ENCODE data around the gene SYCP2. TPM values are rescaled to one million over a fixed set of nuclear protein-coding genes. Genes with fewer than 3 reads are reported as not detected.

The SYCP2 gene
- total and polyA plus RNA-seq, 2 donors (not counting 1 experiment from before 2014, with no cell fraction given): 0.77 to 1.2 TPM

DNA sequence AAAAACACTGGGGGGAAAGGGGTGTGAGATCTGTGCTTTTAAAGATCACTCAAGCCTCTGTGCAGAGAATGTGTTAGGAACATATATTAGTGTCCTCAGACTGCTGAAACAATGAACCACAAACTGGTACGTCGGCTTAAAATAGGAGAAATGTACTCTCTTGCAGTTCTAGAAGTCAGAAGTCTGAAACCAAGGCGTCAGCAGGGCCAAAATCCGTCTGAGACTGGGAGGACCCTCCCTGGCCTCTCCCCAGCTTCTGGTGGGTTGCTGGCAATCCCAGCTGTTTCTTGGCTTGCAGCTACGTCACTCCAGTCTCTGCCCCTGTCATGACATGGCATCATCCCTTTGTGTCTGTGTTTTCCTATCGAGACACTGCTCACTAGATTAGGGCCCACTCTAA lies 28.7 kb upstream of the SYCP2 start:
- TF ChIP-seq EZH2 (IDR thresholded peaks at IDR 0.05; ENCODE audit: low read length, missing control alignments) (no peak), CTCF (conservative IDR thresholded peaks at IDR 0.05 in 1 of 2, IDR thresholded peaks at IDR 0.05 in 1 of 2; ENCODE audit: low read depth in 1 of 2, low read length in 2 of 2) (no peak)
- no peaks in the 10 kb centered on the region for H3K27me3 ChIP-seq (ENCODE audit: control insufficient read depth, insufficient read depth, low read length)
- H3K79me2 ChIP-seq (ENCODE audit: control insufficient read depth, insufficient read depth, low read length): no peaks in the 10 kb centered on the region
- H3K4me2 ChIP-seq (ENCODE audit: extremely low read depth, insufficient read depth, low read length): no peak overlapping the region
- H3K9me3 ChIP-seq (ENCODE audit: control insufficient read depth, insufficient read depth, low read depth, low read length): no peaks in the 10 kb centered on the region
- H3K27ac ChIP-seq (ENCODE audit: insufficient read depth, low read length): no peak overlapping the region
- no peak for DNase-seq (ENCODE audit: low read depth in 2 of 2)
- no peak overlapping the region for H3K9ac ChIP-seq (ENCODE audit: insufficient read depth, low read length)
- no peak overlapping the region for H2AFZ ChIP-seq (ENCODE audit: low read length)
- no peaks in the 10 kb centered on the region for H3K36me3 ChIP-seq (ENCODE audit: control insufficient read depth, insufficient read depth, low read length)
- no peak overlapping the region for H3K4me3 ChIP-seq (replicated peaks in 1 of 4; ENCODE audit: control extremely low read depth in 1 of 4, insufficient read depth in 1 of 4, low read depth in 3 of 4, low read length in 4 of 4)
- no peaks in the 10 kb centered on the region for H3K4me1 ChIP-seq (ENCODE audit: control insufficient read depth, extremely low read depth, insufficient read depth, low read length)
- H4K20me1 ChIP-seq (ENCODE audit: control insufficient read depth, extremely low read depth, insufficient read depth, low read length): no peaks in the 10 kb centered on the region

DNA sequence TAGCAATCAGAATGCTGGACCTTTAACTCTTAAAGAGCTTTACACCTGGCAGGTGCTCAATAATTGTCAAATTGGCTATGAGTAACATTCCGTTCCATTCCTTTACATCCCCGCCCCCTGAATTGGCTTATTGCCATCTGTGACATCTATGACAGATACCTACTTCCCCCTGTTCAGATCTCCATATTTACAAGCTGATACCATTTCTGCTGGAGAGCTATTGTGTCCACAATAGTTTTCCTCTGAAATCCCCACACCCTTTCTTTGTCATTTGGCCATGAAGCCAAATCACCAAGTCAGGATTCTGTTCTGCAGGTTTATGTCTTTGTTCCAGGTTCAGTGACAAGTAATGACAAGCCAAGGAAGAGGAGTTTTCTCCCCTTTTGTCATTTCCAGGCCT lies 28.0 kb upstream of the SYCP2 start:
- DNase-seq (ENCODE audit: low read depth in 2 of 2): no peak
- H3K9ac ChIP-seq (ENCODE audit: insufficient read depth, low read length): no peak overlapping the region

DNA sequence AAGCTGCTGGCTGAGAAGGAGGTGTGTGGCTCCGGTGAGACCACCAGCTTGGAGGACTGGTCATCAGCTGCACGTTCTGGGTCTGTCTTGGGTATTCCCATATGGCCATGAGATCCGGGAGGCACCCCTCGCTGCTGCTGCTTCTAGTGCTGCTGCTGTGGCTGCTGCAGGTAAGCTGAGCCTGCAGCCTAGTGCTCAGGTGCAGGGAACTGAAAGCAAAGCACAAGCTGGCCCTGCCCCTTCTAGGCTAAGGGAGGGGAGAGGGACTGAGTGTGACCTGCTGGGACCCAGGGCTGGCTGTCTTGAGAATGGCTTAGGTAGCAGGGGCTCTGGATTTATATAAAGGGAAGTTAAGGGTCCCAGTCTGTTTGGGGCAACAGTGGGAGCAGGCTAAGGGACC lies 25.2 kb upstream of the SYCP2 start:
- no peak for TF ChIP-seq CTCF (conservative IDR thresholded peaks at IDR 0.05 in 1 of 2, IDR thresholded peaks at IDR 0.05 in 1 of 2; ENCODE audit: low read depth in 1 of 2, low read length in 2 of 2)
- TF ChIP-seq EZH2 (IDR thresholded peaks at IDR 0.05; ENCODE audit: low read length, missing control alignments): no peak
- Histone ChIP-seq H3K4me2 (ENCODE audit: extremely low read depth, insufficient read depth, low read length) (no peak overlapping the region), H3K9ac (ENCODE audit: insufficient read depth, low read length) (no peak overlapping the region), H3K27me3 (ENCODE audit: control insufficient read depth, insufficient read depth, low read length) (no peaks in the 10 kb centered on the region), H3K9me3 (ENCODE audit: control insufficient read depth, insufficient read depth, low read depth, low read length) (no peaks in the 10 kb centered on the region), H2AFZ (ENCODE audit: low read length) (no peak overlapping the region), H3K36me3 (ENCODE audit: control insufficient read depth, insufficient read depth, low read length) (no peaks in the 10 kb centered on the region), H4K20me1 (ENCODE audit: control insufficient read depth, extremely low read depth, insufficient read depth, low read length) (no peaks in the 10 kb centered on the region), H3K27ac (ENCODE audit: insufficient read depth, low read length) (no peak overlapping the region), H3K79me2 (ENCODE audit: control insufficient read depth, insufficient read depth, low read length) (no peaks in the 10 kb centered on the region), H3K4me3 (replicated peaks in 1 of 4; ENCODE audit: control extremely low read depth in 1 of 4, insufficient read depth in 1 of 4, low read depth in 3 of 4, low read length in 4 of 4) (no peak overlapping the region), H3K4me1 (ENCODE audit: control insufficient read depth, extremely low read depth, insufficient read depth, low read length) (no peaks in the 10 kb centered on the region)
- no peak for DNase-seq (ENCODE audit: low read depth in 2 of 2)

More for the DNA sequence above, 28.0 kb upstream of the SYCP2 start:
- TF ChIP-seq EZH2 (IDR thresholded peaks at IDR 0.05; ENCODE audit: low read length, missing control alignments) (no peak), CTCF (conservative IDR thresholded peaks at IDR 0.05 in 1 of 2, IDR thresholded peaks at IDR 0.05 in 1 of 2; ENCODE audit: low read depth in 1 of 2, low read length in 2 of 2) (no peak)
- H3K36me3 ChIP-seq (ENCODE audit: control insufficient read depth, insufficient read depth, low read length): no peaks in the 10 kb centered on the region
- no peak overlapping the region for H3K4me2 ChIP-seq (ENCODE audit: extremely low read depth, insufficient read depth, low read length)
- H3K27me3 ChIP-seq (ENCODE audit: control insufficient read depth, insufficient read depth, low read length): no peaks in the 10 kb centered on the region
- no peaks in the 10 kb centered on the region for H4K20me1 ChIP-seq (ENCODE audit: control insufficient read depth, extremely low read depth, insufficient read depth, low read length)
- no peak overlapping the region for H3K27ac ChIP-seq (ENCODE audit: insufficient read depth, low read length)
- H3K79me2 ChIP-seq (ENCODE audit: control insufficient read depth, insufficient read depth, low read length): no peaks in the 10 kb centered on the region
- no peaks in the 10 kb centered on the region for H3K4me1 ChIP-seq (ENCODE audit: control insufficient read depth, extremely low read depth, insufficient read depth, low read length)
- H3K4me3 ChIP-seq (replicated peaks in 1 of 4; ENCODE audit: control extremely low read depth in 1 of 4, insufficient read depth in 1 of 4, low read depth in 3 of 4, low read length in 4 of 4): no peak overlapping the region
- no peak overlapping the region for H2AFZ ChIP-seq (ENCODE audit: low read length)
- no peaks in the 10 kb centered on the region for H3K9me3 ChIP-seq (ENCODE audit: control insufficient read depth, insufficient read depth, low read depth, low read length)

Measured in fibroblast of lung (primary cell).